Sigmoid colon (tissue), 4 donors: ENCODE results near the gene PEX26.

ENCODE experiments used
- EP300 ChIP-seq, 4 donors: sonication (generic); formaldehyde crosslinking; IDR thresholded peaks; one replicate each; pipeline ENCODE4 v1.6.1; 2017; ENCODE audit warnings: antibody characterized with exemption in 4 of 4
- POLR2A ChIP-seq, 2 donors: fragments of 450-650 bp; IDR thresholded peaks; one replicate each; pipeline ENCODE4 v1.6.1; 2016; ENCODE audit warnings: antibody characterized with exemption in 2 of 2, mild to moderate bottlenecking in 2 of 2, moderate library complexity in 2 of 2
- POLR2AphosphoS5 ChIP-seq, 4 donors: sonication (generic); formaldehyde crosslinking; IDR thresholded peaks; one replicate each; pipeline ENCODE4 v1.6.1; 2017; ENCODE audit warnings: antibody characterized with exemption in 4 of 4
- TF ChIP-seq, protein P1 (sequence below), 4 experiments: fragments of 450-650 bp in 3 of 4; fragments of 200-600 bp in 1 of 4; IDR thresholded peaks; one replicate each; pipeline ENCODE4 v1.5.1; 2016 to 2019; ENCODE audit warnings: antibody characterized with exemption in 4 of 4, mild to moderate bottlenecking in 3 of 4, moderate library complexity in 2 of 4

DNA sequence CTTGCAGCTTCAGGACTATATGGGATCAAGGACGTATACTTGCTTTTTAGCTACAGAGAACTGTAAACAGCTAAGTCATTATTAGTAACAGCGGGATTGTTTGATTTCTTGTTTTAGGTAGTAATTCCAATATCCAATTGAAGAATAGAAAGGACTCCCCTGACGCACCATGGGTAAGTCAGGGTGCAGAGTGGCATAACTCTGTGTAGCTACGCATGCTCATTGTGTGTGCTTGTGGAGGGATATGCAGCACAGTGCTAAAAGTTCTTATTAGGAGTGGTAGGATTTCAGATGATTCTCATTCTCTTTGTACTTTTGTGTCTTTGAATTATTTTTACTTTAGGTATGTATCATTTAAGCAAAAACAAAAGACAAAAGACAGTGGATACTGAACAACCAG is 7.7 kb upstream of the PEX26 start:
- TF ChIP-seq POLR2A (IDR thresholded peaks at IDR 0.05): no peak
- TF ChIP-seq, protein P1, sequence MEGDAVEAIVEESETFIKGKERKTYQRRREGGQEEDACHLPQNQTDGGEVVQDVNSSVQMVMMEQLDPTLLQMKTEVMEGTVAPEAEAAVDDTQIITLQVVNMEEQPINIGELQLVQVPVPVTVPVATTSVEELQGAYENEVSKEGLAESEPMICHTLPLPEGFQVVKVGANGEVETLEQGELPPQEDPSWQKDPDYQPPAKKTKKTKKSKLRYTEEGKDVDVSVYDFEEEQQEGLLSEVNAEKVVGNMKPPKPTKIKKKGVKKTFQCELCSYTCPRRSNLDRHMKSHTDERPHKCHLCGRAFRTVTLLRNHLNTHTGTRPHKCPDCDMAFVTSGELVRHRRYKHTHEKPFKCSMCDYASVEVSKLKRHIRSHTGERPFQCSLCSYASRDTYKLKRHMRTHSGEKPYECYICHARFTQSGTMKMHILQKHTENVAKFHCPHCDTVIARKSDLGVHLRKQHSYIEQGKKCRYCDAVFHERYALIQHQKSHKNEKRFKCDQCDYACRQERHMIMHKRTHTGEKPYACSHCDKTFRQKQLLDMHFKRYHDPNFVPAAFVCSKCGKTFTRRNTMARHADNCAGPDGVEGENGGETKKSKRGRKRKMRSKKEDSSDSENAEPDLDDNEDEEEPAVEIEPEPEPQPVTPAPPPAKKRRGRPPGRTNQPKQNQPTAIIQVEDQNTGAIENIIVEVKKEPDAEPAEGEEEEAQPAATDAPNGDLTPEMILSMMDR (IDR thresholded peaks at IDR 0.05): no peak
- no peak for TF ChIP-seq POLR2AphosphoS5 (IDR thresholded peaks at IDR 0.05)
- TF ChIP-seq EP300 (IDR thresholded peaks at IDR 0.05): no peak
